Measurements from ENCODE around the gene SDSL. TPM values are rescaled to one million over a fixed set of nuclear protein-coding genes. Genes with fewer than 3 reads are reported as not detected.
A peak's percentile ranks its signal among the peaks of the same experiment; 100 is the strongest.

SDSL gene
- total RNA-seq, 4 donors from 2014 or later: 0.46 to 1.8 (median 1.4) TPM; not detected in 1

DNA sequence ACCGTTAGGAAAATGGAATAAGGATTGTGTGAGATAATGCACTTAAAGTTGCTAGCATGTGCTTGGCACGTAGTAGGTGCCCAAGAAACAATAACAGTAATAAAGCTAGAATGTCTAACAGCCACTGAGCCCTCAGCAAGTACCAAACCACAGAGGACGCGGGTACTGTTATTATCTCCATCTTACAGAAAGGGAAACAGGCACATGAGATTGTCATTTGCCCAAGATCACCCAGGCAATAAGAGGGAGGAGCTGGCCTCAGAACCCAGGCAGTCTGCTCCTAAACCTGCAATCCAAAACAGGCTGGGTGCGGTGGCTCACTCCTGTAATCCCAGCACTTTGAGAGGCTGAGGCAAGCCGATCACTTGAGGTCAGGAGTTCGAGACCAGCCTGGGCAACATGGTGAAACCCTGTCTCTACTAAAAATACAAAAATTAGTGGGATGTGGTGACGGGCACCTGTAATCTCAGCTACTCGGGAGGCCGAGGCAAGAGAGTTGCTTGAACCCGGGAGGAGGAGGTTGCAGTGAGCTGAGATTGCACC is 13.4 kb upstream of the SDSL start:
- no peak for TF ChIP-seq POLR2A (IDR thresholded peaks at IDR 0.05)
- TF ChIP-seq, protein P1, sequence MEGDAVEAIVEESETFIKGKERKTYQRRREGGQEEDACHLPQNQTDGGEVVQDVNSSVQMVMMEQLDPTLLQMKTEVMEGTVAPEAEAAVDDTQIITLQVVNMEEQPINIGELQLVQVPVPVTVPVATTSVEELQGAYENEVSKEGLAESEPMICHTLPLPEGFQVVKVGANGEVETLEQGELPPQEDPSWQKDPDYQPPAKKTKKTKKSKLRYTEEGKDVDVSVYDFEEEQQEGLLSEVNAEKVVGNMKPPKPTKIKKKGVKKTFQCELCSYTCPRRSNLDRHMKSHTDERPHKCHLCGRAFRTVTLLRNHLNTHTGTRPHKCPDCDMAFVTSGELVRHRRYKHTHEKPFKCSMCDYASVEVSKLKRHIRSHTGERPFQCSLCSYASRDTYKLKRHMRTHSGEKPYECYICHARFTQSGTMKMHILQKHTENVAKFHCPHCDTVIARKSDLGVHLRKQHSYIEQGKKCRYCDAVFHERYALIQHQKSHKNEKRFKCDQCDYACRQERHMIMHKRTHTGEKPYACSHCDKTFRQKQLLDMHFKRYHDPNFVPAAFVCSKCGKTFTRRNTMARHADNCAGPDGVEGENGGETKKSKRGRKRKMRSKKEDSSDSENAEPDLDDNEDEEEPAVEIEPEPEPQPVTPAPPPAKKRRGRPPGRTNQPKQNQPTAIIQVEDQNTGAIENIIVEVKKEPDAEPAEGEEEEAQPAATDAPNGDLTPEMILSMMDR (IDR thresholded peaks at IDR 0.05): no peak
- intact Hi-C loops (cut with DNase I; ENCODE audit: low total_unique reads): no loop called here
- no peak overlapping the region for H3K4me3 ChIP-seq (ENCODE audit: low read depth, poor library complexity, severe bottlenecking)
- no peak for DNase-seq (ENCODE audit: low spot score in 2 of 2)
- 88 to 92% methylated on average over 11 of the region's 11 CpGs for WGBS, 2 donors

DNA sequence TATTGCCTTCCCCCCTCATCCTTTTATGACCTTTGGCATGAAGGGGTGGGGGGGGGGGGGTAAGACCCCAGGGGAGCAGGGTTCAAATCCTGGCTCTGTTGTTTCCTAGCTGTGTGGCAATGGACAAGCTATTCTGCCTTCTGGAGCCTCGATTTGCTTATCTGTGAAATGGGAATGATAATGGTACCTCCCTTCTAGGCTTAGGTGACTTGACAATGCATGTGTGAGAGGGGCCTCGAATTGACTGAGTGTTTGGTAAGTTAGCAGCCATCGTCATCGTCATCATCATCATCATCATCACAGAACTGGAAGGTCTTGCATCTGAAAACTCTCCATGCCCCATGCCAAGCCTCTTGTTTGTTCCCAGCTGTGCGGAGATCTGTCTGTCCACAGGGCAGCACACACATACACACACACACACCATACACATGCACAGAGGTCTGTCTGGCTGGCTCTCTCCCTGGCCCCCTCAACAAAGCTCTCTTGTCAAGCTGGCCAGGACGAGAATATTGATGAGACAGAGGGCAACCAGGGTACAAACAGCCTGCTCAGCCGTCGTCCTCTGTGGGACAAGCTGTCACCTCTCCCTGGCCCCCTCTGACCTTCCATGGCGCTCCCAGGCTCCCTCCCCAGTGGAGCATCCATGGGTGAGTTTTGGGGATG is 12.6 kb upstream of the SDSL start:
- TF ChIP-seq, protein P1 (IDR thresholded peaks at IDR 0.05): no peak
- no peak for TF ChIP-seq POLR2A (IDR thresholded peaks at IDR 0.05)
- WGBS, 2 donors: 61 to 68% methylated on average over 9 of the region's 9 CpGs
- intact Hi-C loops (cut with DNase I; ENCODE audit: low total_unique reads): no loop called here
- H3K4me3 ChIP-seq (ENCODE audit: low read depth, poor library complexity, severe bottlenecking): no peak overlapping the region
- no peak for DNase-seq (ENCODE audit: low spot score in 2 of 2)

DNA sequence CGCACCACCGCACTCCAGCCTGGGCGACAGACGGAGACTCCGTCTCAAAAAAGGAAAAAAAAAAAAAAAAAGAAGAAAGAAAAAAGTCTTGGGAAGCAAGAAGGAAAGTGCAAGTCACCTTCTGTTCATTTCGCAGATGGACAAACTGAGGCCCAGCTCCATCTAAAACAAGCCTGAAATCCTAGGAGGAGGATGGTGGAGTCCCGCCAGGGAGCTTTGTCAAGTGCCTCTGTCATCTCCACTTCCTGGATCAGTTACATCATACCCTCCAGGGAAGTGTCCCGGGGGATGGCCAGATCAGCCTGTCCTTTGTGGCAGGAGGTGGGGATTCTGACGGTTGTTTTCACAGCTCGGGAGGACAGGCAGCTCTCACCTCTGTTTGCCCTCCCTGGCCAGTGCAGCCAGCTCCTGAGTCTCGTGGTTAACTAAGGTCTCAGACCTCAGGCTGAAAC is 8.7 kb upstream of the SDSL start:
- DNase-seq (ENCODE audit: low spot score in 2 of 2): no peak
- no peak overlapping the region for H3K4me3 ChIP-seq (ENCODE audit: low read depth, poor library complexity, severe bottlenecking)
- intact Hi-C loops (cut with DNase I; ENCODE audit: low total_unique reads): no loop called here
- TF ChIP-seq, protein P1 (IDR thresholded peaks at IDR 0.05): no peak
- 64 to 67% methylated on average over 11 of the region's 11 CpGs for WGBS, 2 donors

DNA sequence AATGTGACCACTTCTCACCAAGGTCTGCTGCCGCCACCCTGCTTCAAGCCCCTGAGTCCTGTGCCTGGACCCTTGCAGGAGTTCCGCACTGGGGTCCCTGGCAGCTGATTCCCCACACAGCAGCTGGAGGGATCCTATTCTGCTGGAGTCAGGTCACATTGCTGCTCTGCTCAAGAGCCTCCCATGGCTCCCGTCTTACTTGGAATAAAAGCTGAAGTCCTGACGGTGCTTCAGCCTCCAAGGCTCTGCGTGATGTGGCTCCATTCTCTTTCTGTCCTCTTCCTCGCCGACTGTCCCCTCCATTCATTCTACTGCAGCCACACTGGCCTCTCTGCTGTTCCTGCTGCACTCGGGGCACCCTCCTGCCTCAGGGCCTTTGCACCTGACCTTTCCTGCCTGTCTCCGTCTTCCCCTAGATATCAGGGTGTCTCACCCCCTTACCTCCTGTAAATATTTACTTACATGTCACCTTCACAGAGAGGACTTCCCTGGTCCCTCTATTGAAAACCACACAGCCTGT is 7.6 kb upstream of the SDSL start:
- TF ChIP-seq, protein P1 (IDR thresholded peaks at IDR 0.05): no peak
- TF ChIP-seq POLR2A (IDR thresholded peaks at IDR 0.05): no peak

DNA sequence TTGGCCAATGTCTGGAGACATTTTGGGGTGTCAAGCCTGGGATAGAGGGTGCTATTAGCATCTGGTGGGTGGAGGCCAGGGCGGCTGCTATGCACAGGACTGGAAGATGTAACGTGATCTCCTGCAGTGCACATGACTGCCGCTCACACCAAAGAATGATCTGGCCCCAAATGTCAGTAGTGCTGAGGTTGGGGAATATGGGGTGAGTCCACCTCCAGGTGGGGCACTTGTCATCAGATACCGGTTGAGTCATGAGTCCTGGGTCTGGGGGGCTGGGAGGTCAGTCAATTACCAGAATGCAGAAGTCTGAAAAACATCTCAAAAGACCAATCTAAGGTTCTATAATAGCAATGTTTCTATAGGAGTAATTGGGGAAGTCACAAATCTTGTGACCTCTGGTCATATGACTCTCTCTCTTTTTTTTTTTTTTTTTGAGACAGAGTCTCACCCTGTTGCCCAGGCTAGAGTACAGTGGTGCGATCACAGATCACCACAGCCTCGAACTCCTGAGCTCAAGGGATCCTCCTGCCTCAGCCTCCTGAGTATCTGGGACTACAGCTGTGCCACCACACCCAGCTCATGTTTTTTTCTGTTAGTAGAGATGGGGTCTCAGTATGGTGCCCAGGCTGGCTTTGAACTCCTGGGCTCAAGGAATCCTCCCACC is 6.0 kb upstream of the SDSL start:
- DNase-seq (ENCODE audit: low spot score in 2 of 2): peak in 1 of 2 donors; percentile 29
- intact Hi-C loops (cut with DNase I; ENCODE audit: low total_unique reads): loop anchor here (5.0 kb wide), 1 partner anchor 1699 kb away; no protein-coding TSS in a partner anchor
- 30 to 40% methylated on average over 6 of the region's 6 CpGs for WGBS, 2 donors
- TF ChIP-seq, protein P1 (IDR thresholded peaks at IDR 0.05): no peak
- TF ChIP-seq POLR2A (IDR thresholded peaks at IDR 0.05): no peak
- H3K4me3 ChIP-seq (ENCODE audit: low read depth, poor library complexity, severe bottlenecking): no peak overlapping the region

More for the DNA sequence above, 7.6 kb upstream of the SDSL start:
- DNase-seq (ENCODE audit: low spot score in 2 of 2): no peak
- no peak overlapping the region for H3K4me3 ChIP-seq (ENCODE audit: low read depth, poor library complexity, severe bottlenecking)
- 85 to 88% methylated on average over 9 of the region's 9 CpGs for WGBS, 2 donors
- intact Hi-C loops (cut with DNase I; ENCODE audit: low total_unique reads): loop anchor here (5.0 kb wide), 1 partner anchor 1697 kb away; no protein-coding TSS in a partner anchor
